Liver (tissue), 9 donors: ENCODE measurements around the gene KLK1. TPM values are rescaled to one million over a fixed set of nuclear protein-coding genes. Genes with fewer than 3 reads are reported as not detected.

ENCODE experiments used
- DNase-seq: peaks from one replicate; pipeline ENCODE4 v3.0.0-alpha.2; 2017; ENCODE audit warnings: low spot score
- H3K27ac ChIP-seq, 2 donors: one replicate each; pipeline ENCODE4 v1.7.0; 2013; ENCODE audit warnings: inconsistent platforms in 2 of 2, low read length in 2 of 2, control low read depth in 1 of 2, low read depth in 1 of 2, mild to moderate bottlenecking in 1 of 2
- H3K27me3 ChIP-seq, 4 donors: one replicate each; pipeline versions ENCODE4 v1.6.1 to v1.7.0; 2013; ENCODE audit warnings: low read length in 3 of 4, inconsistent platforms in 1 of 4, mild to moderate bottlenecking in 1 of 4, moderate library complexity in 1 of 4; ENCODE audit not compliant: control insufficient read depth in 4 of 4, insufficient read depth in 4 of 4
- H3K36me3 ChIP-seq, 4 donors: one replicate each; pipeline versions ENCODE4 v1.6.1 to v1.7.0; 2013; ENCODE audit warnings: low read length in 3 of 4, mild to moderate bottlenecking in 3 of 4, low read depth in 1 of 4, moderate library complexity in 1 of 4; ENCODE audit not compliant: control insufficient read depth in 4 of 4, insufficient read depth in 3 of 4
- H3K4me1 ChIP-seq, 4 donors: one replicate each; pipeline versions ENCODE4 v1.6.1 to v1.7.0; 2013; ENCODE audit warnings: low read length in 3 of 4, mild to moderate bottlenecking in 3 of 4, moderate library complexity in 1 of 4; ENCODE audit not compliant: control insufficient read depth in 4 of 4, insufficient read depth in 4 of 4
- H3K4me3 ChIP-seq, 3 donors: one replicate each; pipeline versions ENCODE4 v1.6.1 to v1.7.0; 2013; ENCODE audit warnings: low read length in 3 of 3, control low read depth in 1 of 3, low read depth in 1 of 3, mild to moderate bottlenecking in 1 of 3
- H3K9ac ChIP-seq, 2 donors: one replicate each; pipeline ENCODE4 v1.7.0; 2013; ENCODE audit warnings: low read length in 2 of 2, mild to moderate bottlenecking in 2 of 2, moderate library complexity in 2 of 2, control low read depth in 1 of 2, low read depth in 1 of 2
- H3K9me3 ChIP-seq, 4 donors: one replicate each; pipeline versions ENCODE4 v1.6.1 to v1.7.0; 2013; ENCODE audit warnings: low read length in 3 of 4; ENCODE audit not compliant: control insufficient read depth in 4 of 4
- EGR1 ChIP-seq, 2 donors: IDR thresholded peaks; 2 replicates each; pipeline ENCODE4 v1.6.1; 2016 to 2018; ENCODE audit warnings: antibody characterized with exemption in 2 of 2, low read depth in 2 of 2
- FOXA1 ChIP-seq: IDR thresholded peaks from 2 replicates; pipeline ENCODE4 v1.6.1; 2016; ENCODE audit warnings: antibody characterized with exemption
- FOXA2 ChIP-seq: IDR thresholded peaks from 2 replicates; pipeline ENCODE4 v1.6.1; 2016; ENCODE audit warnings: antibody characterized with exemption
- GABPA ChIP-seq, 2 donors: IDR thresholded peaks in 1 of 2; conservative IDR thresholded peaks in 1 of 2; 2 replicates each; pipeline ENCODE4 v1.6.1; 2016; ENCODE audit warnings: antibody characterized with exemption in 2 of 2, mild to moderate bottlenecking in 1 of 2, moderate library complexity in 1 of 2
- HNF4A ChIP-seq, 2 donors: conservative IDR thresholded peaks; 2 replicates each; pipeline ENCODE4 v1.6.1; 2016; ENCODE audit warnings: antibody characterized with exemption in 2 of 2, mild to moderate bottlenecking in 2 of 2
- HNF4G ChIP-seq: IDR thresholded peaks from 2 replicates; pipeline ENCODE4 v1.6.1; 2016; ENCODE audit warnings: antibody characterized with exemption
- JUND ChIP-seq, 2 donors: IDR thresholded peaks; 2 replicates each; pipeline ENCODE4 v1.6.1; 2016; ENCODE audit warnings: antibody characterized with exemption in 2 of 2
- NR2F2 ChIP-seq: IDR thresholded peaks from 2 replicates; pipeline ENCODE4 v1.6.1; 2016; ENCODE audit warnings: antibody characterized with exemption
- RAD21 ChIP-seq, 2 donors: IDR thresholded peaks; 2 replicates each; pipeline ENCODE4 v1.6.1; 2016; ENCODE audit warnings: antibody characterized with exemption in 2 of 2, mild to moderate bottlenecking in 2 of 2
- RXRA ChIP-seq, 2 donors: IDR thresholded peaks; 2 replicates each; pipeline ENCODE4 v1.6.1; 2017 to 2018; ENCODE audit warnings: antibody characterized with exemption in 2 of 2, mild to moderate bottlenecking in 1 of 2
- SP1 ChIP-seq: IDR thresholded peaks from 2 replicates; pipeline ENCODE4 v1.6.1; 2018; ENCODE audit warnings: antibody characterized with exemption, mild to moderate bottlenecking
- TAF1 ChIP-seq: conservative IDR thresholded peaks from 2 replicates; pipeline ENCODE4 v1.6.1; 2016; ENCODE audit warnings: antibody characterized with exemption, mild to moderate bottlenecking
- YY1 ChIP-seq: IDR thresholded peaks from 2 replicates; pipeline ENCODE4 v1.6.1; 2016; ENCODE audit warnings: antibody characterized with exemption, mild to moderate bottlenecking
- WGBS: extraction: QIAGEN DNeasy Blood & Tissue Kit; methylation state at CpG from one replicate; pipeline ENCODE4 v1.1.7; 2013; 5-methylcytosine and 5-hydroxymethylcytosine counted together
- polyA plus RNA-seq, 2 donors: library from polyadenylated mRNA; stranded (reverse) in 1 of 2; unstranded in 1 of 2; fragments of 200-250 nt in 1 of 2; fragments of >200 nt in 1 of 2; fragmentation: Nextera tagmentation in 1 of 2; extraction: Ambion mirVana in 1 of 2; gene quantifications; one replicate each; pipeline versions ENCODE4 v1.2.1 to v1.2.3, GENCODE V29; 2013 to 2015
- total RNA-seq, 2 donors: library from RNA; depleted of rRNA; stranded (reverse); fragments of >200 nt; gene quantifications; one replicate each; pipeline ENCODE4 v1.2.3, GENCODE V29; 2014
- TF ChIP-seq, protein P1 (sequence below): IDR thresholded peaks from 2 replicates; pipeline ENCODE4 v1.6.1; 2016; ENCODE audit warnings: antibody characterized with exemption, mild to moderate bottlenecking
- TF ChIP-seq, protein P2 (sequence below): fragments of 150-350 bp; IDR thresholded peaks from 2 replicates; pipeline ENCODE4 v1.5.1; 2017; ENCODE audit warnings: improper control_type of control experiment, low read depth, low read length; ENCODE audit not compliant: missing input control
- TF ChIP-seq, protein P3 (sequence below): IDR thresholded peaks from 2 replicates; pipeline ENCODE4 v1.6.1; 2016; ENCODE audit warnings: antibody characterized with exemption
- TF ChIP-seq, protein P4 (sequence below): IDR thresholded peaks from 2 replicates; pipeline ENCODE4 v1.6.1; 2016; ENCODE audit warnings: antibody characterized with exemption
- TF ChIP-seq, protein P5 (sequence below): IDR thresholded peaks from 2 replicates; pipeline ENCODE4 v1.6.1; 2016; ENCODE audit warnings: antibody characterized with exemption
- donor health status: healthy.
- donor health status: healthy.
- donor health status: healthy.
- donor health status: healthy.
- donor health status: healthy.

Gene KLK1
- total and polyA plus RNA-seq, 4 donors = not detected

- TF ChIP-seq RAD21 (IDR thresholded peaks at IDR 0.05) (no peak), TAF1 (no peak), FOXA1 (no peak), GABPA (IDR thresholded peaks at IDR 0.05 in 1 of 2, conservative IDR thresholded peaks at IDR 0.05 in 1 of 2) (no peak), RXRA (IDR thresholded peaks at IDR 0.05) (no peak), SP1 (no peak), HNF4G (no peak), NR2F2 (no peak), JUND (IDR thresholded peaks at IDR 0.05) (no peak), YY1 (no peak), FOXA2 (no peak), HNF4A (conservative IDR thresholded peaks at IDR 0.05) (no peak), EGR1 (IDR thresholded peaks at IDR 0.05; ENCODE audit: low read depth in 2 of 2) (no peak)
- TF ChIP-seq, protein P1, sequence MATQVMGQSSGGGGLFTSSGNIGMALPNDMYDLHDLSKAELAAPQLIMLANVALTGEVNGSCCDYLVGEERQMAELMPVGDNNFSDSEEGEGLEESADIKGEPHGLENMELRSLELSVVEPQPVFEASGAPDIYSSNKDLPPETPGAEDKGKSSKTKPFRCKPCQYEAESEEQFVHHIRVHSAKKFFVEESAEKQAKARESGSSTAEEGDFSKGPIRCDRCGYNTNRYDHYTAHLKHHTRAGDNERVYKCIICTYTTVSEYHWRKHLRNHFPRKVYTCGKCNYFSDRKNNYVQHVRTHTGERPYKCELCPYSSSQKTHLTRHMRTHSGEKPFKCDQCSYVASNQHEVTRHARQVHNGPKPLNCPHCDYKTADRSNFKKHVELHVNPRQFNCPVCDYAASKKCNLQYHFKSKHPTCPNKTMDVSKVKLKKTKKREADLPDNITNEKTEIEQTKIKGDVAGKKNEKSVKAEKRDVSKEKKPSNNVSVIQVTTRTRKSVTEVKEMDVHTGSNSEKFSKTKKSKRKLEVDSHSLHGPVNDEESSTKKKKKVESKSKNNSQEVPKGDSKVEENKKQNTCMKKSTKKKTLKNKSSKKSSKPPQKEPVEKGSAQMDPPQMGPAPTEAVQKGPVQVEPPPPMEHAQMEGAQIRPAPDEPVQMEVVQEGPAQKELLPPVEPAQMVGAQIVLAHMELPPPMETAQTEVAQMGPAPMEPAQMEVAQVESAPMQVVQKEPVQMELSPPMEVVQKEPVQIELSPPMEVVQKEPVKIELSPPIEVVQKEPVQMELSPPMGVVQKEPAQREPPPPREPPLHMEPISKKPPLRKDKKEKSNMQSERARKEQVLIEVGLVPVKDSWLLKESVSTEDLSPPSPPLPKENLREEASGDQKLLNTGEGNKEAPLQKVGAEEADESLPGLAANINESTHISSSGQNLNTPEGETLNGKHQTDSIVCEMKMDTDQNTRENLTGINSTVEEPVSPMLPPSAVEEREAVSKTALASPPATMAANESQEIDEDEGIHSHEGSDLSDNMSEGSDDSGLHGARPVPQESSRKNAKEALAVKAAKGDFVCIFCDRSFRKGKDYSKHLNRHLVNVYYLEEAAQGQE = no peak
- TF ChIP-seq, protein P2, sequence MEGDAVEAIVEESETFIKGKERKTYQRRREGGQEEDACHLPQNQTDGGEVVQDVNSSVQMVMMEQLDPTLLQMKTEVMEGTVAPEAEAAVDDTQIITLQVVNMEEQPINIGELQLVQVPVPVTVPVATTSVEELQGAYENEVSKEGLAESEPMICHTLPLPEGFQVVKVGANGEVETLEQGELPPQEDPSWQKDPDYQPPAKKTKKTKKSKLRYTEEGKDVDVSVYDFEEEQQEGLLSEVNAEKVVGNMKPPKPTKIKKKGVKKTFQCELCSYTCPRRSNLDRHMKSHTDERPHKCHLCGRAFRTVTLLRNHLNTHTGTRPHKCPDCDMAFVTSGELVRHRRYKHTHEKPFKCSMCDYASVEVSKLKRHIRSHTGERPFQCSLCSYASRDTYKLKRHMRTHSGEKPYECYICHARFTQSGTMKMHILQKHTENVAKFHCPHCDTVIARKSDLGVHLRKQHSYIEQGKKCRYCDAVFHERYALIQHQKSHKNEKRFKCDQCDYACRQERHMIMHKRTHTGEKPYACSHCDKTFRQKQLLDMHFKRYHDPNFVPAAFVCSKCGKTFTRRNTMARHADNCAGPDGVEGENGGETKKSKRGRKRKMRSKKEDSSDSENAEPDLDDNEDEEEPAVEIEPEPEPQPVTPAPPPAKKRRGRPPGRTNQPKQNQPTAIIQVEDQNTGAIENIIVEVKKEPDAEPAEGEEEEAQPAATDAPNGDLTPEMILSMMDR = no peak
- TF ChIP-seq, protein P3, sequence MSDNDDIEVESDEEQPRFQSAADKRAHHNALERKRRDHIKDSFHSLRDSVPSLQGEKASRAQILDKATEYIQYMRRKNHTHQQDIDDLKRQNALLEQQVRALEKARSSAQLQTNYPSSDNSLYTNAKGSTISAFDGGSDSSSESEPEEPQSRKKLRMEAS = no peak
- TF ChIP-seq, protein P4, sequence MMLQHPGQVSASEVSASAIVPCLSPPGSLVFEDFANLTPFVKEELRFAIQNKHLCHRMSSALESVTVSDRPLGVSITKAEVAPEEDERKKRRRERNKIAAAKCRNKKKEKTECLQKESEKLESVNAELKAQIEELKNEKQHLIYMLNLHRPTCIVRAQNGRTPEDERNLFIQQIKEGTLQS = no peak
- TF ChIP-seq, protein P5, sequence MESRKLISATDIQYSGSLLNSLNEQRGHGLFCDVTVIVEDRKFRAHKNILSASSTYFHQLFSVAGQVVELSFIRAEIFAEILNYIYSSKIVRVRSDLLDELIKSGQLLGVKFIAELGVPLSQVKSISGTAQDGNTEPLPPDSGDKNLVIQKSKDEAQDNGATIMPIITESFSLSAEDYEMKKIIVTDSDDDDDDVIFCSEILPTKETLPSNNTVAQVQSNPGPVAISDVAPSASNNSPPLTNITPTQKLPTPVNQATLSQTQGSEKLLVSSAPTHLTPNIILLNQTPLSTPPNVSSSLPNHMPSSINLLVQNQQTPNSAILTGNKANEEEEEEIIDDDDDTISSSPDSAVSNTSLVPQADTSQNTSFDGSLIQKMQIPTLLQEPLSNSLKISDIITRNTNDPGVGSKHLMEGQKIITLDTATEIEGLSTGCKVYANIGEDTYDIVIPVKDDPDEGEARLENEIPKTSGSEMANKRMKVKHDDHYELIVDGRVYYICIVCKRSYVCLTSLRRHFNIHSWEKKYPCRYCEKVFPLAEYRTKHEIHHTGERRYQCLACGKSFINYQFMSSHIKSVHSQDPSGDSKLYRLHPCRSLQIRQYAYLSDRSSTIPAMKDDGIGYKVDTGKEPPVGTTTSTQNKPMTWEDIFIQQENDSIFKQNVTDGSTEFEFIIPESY = no peak
- H3K27ac ChIP-seq = no peak within 1 kb of the TSS
- WGBS = 76% methylated on average over 8 of the region's 8 CpGs
- H3K9ac ChIP-seq = no peak within 1 kb of the TSS
- H3K4me1 ChIP-seq = peaks cover 0 to 11% (median 4%) of the 10 kb centered on the region in 4 donors
- peaks cover 0 to 3% (median 0%) of the 10 kb centered on the region in 4 donors for H3K27me3 ChIP-seq
- no peaks in the 10 kb centered on the region for H3K36me3 ChIP-seq
- H3K4me3 ChIP-seq = no peak within 1 kb of the TSS
- H3K9me3 ChIP-seq = no peaks in the 10 kb centered on the region
- no peak for DNase-seq
Observed at GRCh38 chr19:50833117-50833801, 9.7 kb upstream of the KLK1 start, which contains the start of gene KLK15. TSS of gene KLK15 (minus strand) at chr19:50833574. CDS start at chr19:50831492, 2,082 bp downstream.
